ENCODE measurements around the gene SCYGR2.

GRCh38 chr2:227579791-227580190 lies 18.9 kb upstream of the SCYGR2 start:
- TF ChIP-seq EZH2 (IDR thresholded peaks at IDR 0.05; ENCODE audit: borderline replicate concordance) = no peak
- TF ChIP-seq CTCF (IDR thresholded peaks at IDR 0.05; ENCODE audit: poor library complexity) = no peak
- TF ChIP-seq EZH2phosphoT487 (IDR thresholded peaks at IDR 0.05; ENCODE audit: low read depth, severe bottlenecking, unreplicated experiment) = no peak
